Vagina (tissue), 2 donors: ENCODE data around the gene FOXP4.

Experiments
- POLR2A ChIP-seq, 2 donors: fragments of 450-650 bp; IDR thresholded peaks; one replicate each; pipeline ENCODE4 v1.6.1; 2017; ENCODE audit warnings: antibody characterized with exemption in 2 of 2, mild to moderate bottlenecking in 2 of 2, moderate library complexity in 2 of 2
- TF ChIP-seq, protein P1 (sequence below), 3 experiments: fragments of 450-650 bp in 2 of 3; fragments of 200-600 bp in 1 of 3; sonication (generic) in 1 of 3; IDR thresholded peaks; one replicate each; pipeline ENCODE4 v1.5.1; 2017 to 2019; ENCODE audit warnings: antibody characterized with exemption in 3 of 3, mild to moderate bottlenecking in 2 of 3, moderate library complexity in 2 of 3

DNA sequence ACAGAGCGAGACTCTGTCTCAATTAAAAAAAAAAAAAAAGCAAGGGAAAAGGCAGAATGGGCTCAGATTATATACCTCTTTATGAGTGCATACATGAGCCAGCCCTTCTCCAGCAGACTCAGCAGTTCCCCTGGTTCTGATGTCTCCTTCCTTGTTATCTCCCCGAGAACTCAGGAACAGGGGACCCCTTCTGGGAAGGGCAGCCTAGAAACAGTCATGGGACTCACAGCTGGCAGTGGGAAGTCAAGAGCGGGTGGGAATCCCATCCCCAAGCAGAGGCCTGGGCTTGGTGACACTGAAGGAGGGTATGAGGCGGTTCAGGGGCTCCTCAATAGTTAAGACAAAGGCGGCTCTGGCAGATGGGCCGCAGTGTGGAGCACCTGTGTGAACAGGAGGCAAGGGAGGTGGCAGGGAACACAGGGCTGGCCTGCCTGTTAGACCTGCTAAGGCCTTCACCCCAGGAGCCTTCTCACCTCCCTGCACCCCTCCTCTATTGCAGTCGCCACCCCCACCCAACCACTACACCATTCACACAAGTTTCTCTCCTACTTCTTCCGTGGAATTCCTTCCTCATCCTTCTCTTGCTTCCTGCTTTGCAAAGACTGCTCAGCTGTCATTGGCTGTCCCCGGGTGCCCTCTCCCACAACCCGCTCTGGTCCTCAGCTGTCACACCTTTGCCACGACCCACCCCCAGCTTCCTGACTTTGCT is 62.4 kb downstream of the FOXP4 start:
- TF ChIP-seq, protein P1, sequence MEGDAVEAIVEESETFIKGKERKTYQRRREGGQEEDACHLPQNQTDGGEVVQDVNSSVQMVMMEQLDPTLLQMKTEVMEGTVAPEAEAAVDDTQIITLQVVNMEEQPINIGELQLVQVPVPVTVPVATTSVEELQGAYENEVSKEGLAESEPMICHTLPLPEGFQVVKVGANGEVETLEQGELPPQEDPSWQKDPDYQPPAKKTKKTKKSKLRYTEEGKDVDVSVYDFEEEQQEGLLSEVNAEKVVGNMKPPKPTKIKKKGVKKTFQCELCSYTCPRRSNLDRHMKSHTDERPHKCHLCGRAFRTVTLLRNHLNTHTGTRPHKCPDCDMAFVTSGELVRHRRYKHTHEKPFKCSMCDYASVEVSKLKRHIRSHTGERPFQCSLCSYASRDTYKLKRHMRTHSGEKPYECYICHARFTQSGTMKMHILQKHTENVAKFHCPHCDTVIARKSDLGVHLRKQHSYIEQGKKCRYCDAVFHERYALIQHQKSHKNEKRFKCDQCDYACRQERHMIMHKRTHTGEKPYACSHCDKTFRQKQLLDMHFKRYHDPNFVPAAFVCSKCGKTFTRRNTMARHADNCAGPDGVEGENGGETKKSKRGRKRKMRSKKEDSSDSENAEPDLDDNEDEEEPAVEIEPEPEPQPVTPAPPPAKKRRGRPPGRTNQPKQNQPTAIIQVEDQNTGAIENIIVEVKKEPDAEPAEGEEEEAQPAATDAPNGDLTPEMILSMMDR (IDR thresholded peaks at IDR 0.05) = no peak
- TF ChIP-seq POLR2A (IDR thresholded peaks at IDR 0.05) = no peak
